Gastroesophageal sphincter (tissue), 3 donors: ENCODE data around the gene R3HDM2.

Experiments
- CTCF ChIP-seq, 4 experiments: fragments of 200-600 bp in 2 of 4; fragments of 450-650 bp in 2 of 4; sonication (generic) in 1 of 4; IDR thresholded peaks; one replicate each; pipeline ENCODE4 v1.5.1; 2017 to 2019; ENCODE audit warnings: antibody characterized with exemption in 4 of 4, mild to moderate bottlenecking in 2 of 4, moderate library complexity in 2 of 4
- EP300 ChIP-seq: sonication (generic); formaldehyde crosslinking; IDR thresholded peaks from one replicate; pipeline ENCODE4 v1.6.1; 2017; ENCODE audit warnings: antibody characterized with exemption, mild to moderate bottlenecking
- POLR2A ChIP-seq, 2 donors: fragments of 450-650 bp; IDR thresholded peaks; one replicate each; pipeline ENCODE4 v1.6.1; 2017; ENCODE audit warnings: antibody characterized with exemption in 2 of 2, mild to moderate bottlenecking in 2 of 2, moderate library complexity in 1 of 2
- POLR2AphosphoS5 ChIP-seq: sonication (generic); formaldehyde crosslinking; IDR thresholded peaks from one replicate; pipeline ENCODE4 v1.6.1; 2017; ENCODE audit warnings: antibody characterized with exemption

GRCh38 chr12:57242329-57242690 is 188.5 kb downstream of the R3HDM2 start:
- TF ChIP-seq CTCF (IDR thresholded peaks at IDR 0.05) (no peak), POLR2AphosphoS5 (no peak), POLR2A (IDR thresholded peaks at IDR 0.05) (no peak), EP300 (no peak)
